Activated T-cell treated with anti-CD3 and anti-CD28 coated beads for 4 hours (primary cell): Measurements from ENCODE around the gene MICAL2.

ENCODE experiments used
- DNase-seq: peaks from one replicate; pipeline ENCODE4 v3.0.0-alpha.2; 2020

The MICAL2 gene

GRCh38 chr11:12076840-12077534 lies 33.4 kb upstream of the MICAL2 start:
- no peak for DNase-seq

GRCh38 chr11:12077535-12078280 lies 32.7 kb upstream of the MICAL2 start:
- no peak for DNase-seq

- DNase-seq, result no peak
These were observed 30.4 kb upstream of the MICAL2 start for GRCh38 chr11:12079726-12080556.

GRCh38 chr11:12083380-12083779 lies 27.0 kb upstream of the MICAL2 start:
- DNase-seq, result no peak

- no peak for DNase-seq
These were observed 26.1 kb upstream of the MICAL2 start for GRCh38 chr11:12084256-12084655.

GRCh38 chr11:12085371-12086251 lies 24.8 kb upstream of the MICAL2 start:
- no peak for DNase-seq

GRCh38 chr11:12086271-12087074 lies 23.9 kb upstream of the MICAL2 start:
- DNase-seq, result no peak

- no peak for DNase-seq
These were observed 23.1 kb upstream of the MICAL2 start for GRCh38 chr11:12087075-12088004.

- no peak for DNase-seq
These were observed 22.3 kb upstream of the MICAL2 start for GRCh38 chr11:12088047-12088481.

GRCh38 chr11:12088531-12088930 lies 21.9 kb upstream of the MICAL2 start:
- DNase-seq, result no peak

- DNase-seq, result no peak
These were observed 21.3 kb upstream of the MICAL2 start for GRCh38 chr11:12089041-12089440.

- no peak for DNase-seq
These were observed 20.9 kb upstream of the MICAL2 start for GRCh38 chr11:12089473-12089872.

- DNase-seq, result no peak
These were observed 20.3 kb upstream of the MICAL2 start for GRCh38 chr11:12090061-12090591.

- no peak for DNase-seq
These were observed 19.6 kb upstream of the MICAL2 start for GRCh38 chr11:12090761-12091258.

- DNase-seq, result no peak
These were observed 18.3 kb upstream of the MICAL2 start for GRCh38 chr11:12091956-12092558.

- DNase-seq, result no peak
These were observed 17.7 kb upstream of the MICAL2 start for GRCh38 chr11:12092714-12093113.

GRCh38 chr11:12094872-12095800 lies 15.3 kb upstream of the MICAL2 start:
- DNase-seq, result no peak

GRCh38 chr11:12097219-12097618 lies 13.2 kb upstream of the MICAL2 start:
- DNase-seq, result no peak
